HG02885 (cell line): ENCODE measurements around the gene PRIMPOL.
"Not testable (repeated sequence)": the region's sequence is repeated elsewhere in the genome, so short reads cannot be mapped to it uniquely, and the experiment has no call there.

Experiments
- ATAC-seq: cut with Tn5 transposase; IDR thresholded peaks from one replicate; pipeline ENCODE4 v1.9.1; 2021; ENCODE audit warnings: mild to moderate bottlenecking; ENCODE audit not compliant: unreplicated experiment, poor library complexity

PRIMPOL gene

DNA sequence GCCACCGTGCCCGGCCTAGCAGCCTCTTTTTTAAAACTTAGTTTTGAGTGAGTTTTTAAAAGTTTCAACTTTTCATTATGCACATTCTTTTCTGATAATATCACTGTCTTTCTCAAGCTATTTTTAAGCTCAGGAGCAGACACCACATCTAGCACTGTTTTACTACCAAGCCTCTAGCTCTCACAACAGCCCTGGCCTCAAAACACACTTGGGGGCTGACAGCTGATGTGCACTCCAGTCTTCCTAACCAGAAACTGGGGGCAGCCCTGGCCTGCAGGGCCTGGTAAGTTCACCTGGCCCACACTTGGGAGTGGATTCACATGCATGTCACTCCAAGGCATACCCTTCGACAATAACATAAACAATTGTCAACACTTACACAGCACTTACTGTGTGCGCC lies 50.4 kb downstream of the PRIMPOL start:
- ATAC-seq, result no peak

DNA sequence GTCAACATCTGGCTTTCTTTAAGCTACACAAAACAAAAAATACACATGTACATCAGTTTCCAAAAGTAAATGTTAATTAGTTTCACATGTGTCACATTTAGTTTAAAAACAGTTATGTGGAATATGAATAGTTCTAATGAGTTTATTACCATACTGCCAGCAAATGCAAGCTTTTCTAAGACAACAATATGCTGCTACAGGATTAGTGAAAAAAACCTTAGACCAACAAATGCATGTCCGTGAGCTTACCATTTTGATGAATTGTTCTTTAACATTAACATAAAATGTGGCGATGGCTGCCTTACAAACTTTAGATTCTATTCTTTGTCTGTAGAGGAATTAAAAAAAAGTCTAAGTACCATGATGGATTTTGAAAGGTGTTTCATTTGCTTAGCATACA lies 52.6 kb downstream of the PRIMPOL start:
- ATAC-seq, result no peak

DNA sequence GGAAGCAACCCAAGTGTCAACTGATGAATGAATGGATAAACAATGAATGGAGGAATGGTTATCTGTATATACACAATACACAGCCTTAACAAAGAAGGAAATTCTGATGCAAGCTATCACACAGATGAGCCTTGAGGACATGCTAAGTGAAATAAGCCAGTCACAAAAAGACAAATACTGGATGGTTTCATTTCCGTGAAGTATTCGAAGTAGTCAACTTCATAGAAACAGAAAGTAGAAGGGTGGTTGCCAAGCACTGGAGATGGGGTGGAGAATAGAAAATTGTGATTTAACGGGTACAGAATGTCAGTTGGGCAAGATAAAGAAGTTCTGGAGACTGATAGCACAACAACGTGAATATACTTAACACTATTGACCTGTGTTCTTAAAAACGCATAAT lies 56.2 kb downstream of the PRIMPOL start:
- peak; percentile 59 for ATAC-seq

DNA sequence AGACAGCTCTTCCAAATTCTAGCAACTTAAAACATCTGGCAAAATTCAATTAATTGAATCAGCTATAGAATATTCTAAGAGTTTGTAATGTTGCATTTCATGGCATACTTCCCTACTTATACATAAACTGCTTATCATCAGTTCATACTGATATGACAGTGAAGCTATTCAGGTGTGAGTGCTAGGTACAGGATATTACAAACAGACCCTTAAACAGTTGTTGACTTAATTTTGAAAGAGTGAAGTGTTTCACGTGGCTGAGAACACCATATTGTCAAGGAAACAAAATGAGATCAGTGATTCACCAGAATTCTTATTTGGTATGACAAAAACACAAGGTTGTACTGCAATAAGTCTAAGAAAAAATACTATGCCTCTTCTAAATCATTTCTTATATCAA lies 56.9 kb downstream of the PRIMPOL start:
- no peak for ATAC-seq

DNA sequence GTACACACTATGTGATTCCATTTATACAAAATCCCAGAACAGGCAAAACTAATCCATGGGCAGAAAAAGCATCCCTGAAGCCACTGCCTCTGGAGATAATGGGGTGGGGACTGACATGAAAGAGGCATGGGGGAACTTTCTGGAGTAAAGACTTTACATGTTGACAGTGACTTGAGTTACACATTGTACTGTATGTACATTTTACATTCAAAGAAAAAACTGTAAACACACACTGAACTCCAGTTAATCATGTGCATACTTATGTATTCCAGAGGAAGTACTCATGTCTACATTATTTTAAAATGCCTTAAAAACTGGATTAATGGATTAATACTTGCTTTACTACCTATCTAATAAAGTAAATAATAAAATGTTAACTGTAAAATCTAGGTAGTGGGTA lies 62.8 kb downstream of the PRIMPOL start:
- ATAC-seq, result no peak

DNA sequence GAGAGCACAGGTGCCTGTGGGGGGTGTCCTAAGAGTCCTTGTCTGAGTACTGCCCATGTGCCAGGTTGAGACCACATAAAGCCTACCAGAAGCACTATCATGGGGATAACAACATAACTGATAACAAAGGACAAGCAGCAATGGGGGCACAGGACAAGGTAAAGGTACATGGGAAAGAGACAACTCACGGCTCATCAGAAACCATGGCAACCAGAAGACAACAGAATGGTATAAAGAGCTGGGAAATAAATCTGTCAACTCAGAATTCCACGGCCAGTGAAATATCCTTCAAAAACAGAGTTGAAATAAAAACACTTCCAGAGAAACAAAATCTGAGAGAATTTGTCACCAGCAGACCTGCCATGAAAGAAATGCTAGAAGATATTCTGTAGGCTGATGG lies 64.3 kb downstream of the PRIMPOL start:
- ATAC-seq, result no peak

DNA sequence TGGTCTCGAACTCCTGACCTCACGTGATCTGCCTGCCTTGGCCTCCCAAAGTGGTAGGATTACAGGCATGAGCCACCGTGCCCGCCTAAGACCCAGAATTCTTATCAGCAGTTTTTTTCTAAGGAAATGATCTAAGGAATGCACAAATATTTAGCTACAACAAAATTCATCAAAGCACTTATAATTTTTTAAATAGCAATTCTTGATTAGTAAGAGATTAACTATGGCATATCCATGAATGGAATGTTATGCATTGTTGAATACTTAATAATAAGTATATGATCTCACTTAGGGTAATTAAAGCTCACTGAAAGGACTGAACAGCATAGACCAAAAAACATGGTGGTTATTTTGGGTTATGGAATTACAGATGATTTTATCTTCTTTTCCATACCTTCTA lies 66.0 kb downstream of the PRIMPOL start:
- ATAC-seq, result no peak

DNA sequence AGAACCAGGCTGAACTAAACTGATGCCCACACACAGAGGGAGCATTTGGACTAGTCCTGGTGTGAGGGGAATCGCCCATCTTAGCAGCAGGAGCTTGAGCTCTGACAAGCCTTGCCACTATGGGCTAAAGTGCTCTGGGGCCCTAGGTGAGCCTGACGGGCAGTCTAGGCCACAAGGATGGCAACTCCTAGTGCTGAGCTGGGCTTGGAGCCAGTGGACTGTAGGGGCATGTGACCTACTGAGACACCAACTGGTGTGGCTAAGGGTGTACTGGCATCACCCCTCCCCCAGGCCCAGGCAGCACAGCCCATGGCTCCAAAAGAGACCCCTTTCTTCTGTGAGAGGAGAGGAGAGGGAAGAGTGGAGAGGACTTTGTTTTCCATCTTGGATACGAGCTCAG lies 69.9 kb downstream of the PRIMPOL start:
- no peak for ATAC-seq

DNA sequence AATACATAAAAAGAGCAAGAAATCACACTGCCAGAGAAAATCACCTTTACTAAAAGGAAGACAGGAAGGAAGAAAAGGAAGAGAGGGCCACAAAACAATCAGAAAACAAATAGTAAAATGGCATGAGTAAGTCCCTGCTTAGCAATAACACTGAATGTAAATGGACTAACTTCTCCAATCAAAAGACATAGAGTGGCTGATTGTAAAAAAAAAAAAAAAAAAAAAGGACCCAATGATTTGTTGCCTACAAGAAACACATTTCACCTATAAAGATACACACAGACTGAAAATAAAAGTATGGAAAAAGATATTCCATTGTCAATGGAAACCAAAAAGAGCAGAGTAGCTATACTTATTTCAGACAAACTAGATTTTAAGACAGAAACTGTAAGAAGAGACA lies 71.7 kb downstream of the PRIMPOL start:
- ATAC-seq, result no peak

DNA sequence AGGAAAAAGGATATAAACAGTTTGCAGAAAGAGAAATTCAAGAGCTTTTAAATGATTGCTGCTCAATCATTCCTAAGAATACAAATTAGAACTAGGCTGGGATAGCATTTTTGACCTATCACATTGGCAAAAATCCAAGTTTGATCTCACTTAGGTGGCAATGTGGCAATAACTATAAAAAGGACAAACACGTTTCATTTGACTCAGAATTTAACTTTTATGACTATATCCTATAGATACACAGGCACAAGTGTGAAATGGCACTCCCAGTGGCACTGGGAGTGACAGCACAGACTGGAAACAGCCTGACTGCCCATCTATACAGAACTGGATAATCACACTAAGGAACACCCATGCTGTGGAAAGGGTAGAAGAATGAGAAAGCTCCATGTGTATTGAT lies 73.3 kb downstream of the PRIMPOL start:
- no peak for ATAC-seq

DNA sequence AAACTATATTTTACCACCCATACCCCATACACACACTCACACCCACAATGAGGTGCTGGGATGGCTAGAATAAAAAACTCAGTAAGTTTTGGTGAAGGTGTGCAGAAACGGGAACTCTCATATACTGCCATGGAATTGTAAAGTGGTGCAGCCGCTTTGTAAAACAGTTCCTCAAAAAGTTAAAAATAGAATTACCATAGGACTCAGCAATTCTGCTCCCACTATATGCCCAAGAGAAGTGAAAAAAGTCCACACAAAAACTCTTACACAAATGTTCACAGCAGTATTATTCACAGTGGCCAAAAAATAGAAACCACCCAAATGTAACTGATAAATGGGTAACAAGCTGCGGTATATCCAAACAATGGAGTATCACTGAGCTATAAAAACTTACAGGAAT lies 77.9 kb downstream of the PRIMPOL start:
- ATAC-seq, result no peak

DNA sequence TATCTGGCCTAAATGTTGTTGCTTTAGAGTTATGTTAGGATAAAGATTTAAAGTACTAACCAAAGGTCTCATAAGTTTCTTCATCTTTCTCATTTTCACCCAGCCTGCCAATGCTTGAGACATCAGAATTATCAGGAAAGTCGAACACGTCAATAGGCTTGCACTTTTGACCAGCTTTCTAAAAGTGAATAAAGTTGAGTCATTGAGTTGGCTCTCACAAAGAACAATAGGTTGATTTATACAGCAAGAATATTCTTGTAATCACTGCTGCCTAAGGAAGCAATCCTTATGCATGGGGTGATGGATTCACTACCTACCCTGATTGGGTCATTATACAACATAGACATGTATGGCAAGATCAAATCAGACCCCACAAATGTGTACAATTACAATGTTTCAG lies 79.3 kb downstream of the PRIMPOL start:
- no peak for ATAC-seq

DNA sequence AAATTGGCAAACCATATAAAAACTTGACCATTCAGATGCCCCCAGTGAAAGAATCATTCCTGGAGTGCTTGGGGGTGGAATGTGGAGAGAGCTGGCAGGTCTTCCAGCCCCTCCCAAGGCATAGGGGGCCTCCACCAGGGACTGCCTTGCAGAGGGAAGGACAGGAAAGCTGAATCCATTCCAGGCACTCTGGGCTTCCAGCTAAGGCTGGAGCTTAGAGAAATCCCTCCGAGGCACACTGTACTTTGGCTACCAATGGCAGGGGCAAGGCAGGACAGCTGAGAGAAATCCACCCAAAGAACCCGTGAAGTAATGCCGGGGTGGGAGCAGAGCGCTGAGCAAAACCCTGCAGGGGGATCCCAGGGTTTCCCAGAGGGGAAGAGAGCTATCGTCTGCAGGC lies 80.4 kb downstream of the PRIMPOL start:
- no peak for ATAC-seq

DNA sequence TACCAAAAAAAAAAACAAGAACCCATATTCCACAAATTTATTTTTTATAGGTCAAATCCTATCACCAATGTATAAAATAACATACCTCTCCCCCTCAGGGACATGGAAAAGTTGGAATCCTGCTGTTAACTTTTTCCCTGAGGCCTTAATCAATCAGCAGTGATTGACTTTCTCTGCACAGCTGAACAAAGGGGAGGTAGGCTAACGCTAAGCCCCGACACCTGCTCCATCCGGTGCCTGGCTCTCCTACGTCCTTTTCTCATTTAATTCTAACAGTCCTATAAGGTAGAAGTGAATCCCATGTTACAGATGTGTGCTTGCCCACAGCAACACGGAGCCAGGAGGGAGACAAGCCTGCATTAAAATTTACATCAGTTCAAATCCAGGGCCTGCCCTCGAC lies 81.5 kb downstream of the PRIMPOL start:
- no peak for ATAC-seq

DNA sequence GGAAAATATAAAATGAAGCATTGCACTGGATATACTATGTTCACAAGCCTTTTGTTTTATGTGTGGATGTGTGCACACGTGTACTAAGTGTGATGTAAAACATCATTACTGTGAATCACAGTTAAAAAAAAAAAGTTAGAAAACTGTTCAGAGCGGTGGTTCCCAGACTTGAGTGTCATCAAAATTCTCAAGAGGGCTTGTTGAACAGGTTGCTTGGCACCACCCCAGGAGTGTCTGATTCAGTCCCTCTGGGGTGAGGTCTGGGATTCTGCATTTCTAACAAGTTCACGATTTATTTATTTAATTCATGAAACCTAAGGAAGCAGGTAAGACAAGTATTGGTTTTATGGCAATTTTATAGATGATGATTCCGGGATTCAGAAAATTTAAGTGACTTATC lies 82.6 kb downstream of the PRIMPOL start:
- ATAC-seq, result no peak

DNA sequence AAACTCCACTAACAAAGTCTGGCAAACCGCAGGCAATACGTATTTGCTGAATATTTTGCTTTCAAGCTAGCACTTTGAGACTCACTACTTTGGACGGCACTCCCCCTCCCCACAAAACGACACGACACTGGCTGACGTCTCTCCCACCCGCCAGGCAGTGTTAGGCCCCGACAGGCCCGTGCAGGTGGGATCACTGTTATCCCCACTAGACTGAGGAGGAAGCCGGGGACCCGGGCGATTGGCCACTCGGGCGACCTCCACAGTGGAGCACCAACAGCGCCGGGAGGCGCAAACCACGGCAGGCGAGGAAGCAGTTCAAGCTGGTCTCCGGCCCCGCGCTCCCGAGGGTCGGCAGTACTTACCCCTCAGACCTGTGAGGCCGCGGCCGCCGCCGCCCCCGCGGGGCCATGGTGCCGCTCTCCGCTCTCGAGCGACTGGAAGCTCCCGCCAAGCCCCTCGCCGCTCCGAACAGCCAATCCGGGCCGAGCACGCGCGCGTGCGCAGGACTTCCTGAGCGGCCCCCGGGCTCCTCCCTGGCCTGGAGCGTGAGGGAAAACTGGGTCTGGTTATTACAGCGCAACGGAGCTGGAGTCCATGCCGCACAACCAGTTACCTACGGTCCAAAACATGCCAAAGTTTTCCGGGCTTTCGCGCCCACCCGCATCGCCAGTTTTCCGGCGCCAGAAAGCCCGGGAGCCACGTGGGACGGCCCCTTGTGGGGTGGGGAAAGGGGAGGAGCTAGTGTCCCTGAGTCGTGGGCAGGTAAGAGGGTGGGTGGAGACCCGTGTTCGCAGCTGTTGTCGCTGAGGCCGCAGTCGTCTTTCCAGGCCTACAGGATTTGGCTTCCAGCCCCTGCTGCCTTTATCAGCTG lies 84.4 kb downstream of the PRIMPOL start, which contains the start of gene CENPU:
TSS of gene CENPU (minus strand) at position 443 of the 871 bp plus-strand sequence. CDS start at position 409, 34 bp downstream.
- peak; percentile 89 for ATAC-seq

DNA sequence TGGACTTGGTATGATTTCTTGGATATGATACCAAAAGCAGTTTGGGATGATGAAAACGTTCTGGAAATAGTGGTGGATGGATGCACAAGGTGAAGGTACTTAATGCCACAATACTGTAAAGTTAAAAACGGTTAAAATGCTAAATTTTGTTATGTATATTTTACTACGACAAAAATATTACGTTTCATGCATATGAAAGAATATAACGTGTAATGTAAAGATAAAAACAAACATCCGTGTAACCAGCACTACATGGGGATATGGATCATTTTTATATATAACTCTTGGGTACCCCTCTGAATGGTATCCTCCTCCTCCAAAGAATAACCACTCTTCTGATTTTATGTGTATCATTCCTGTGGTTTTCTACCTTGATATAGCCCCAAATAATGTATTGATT lies 85.2 kb downstream of the PRIMPOL start:
- ATAC-seq, result no peak

DNA sequence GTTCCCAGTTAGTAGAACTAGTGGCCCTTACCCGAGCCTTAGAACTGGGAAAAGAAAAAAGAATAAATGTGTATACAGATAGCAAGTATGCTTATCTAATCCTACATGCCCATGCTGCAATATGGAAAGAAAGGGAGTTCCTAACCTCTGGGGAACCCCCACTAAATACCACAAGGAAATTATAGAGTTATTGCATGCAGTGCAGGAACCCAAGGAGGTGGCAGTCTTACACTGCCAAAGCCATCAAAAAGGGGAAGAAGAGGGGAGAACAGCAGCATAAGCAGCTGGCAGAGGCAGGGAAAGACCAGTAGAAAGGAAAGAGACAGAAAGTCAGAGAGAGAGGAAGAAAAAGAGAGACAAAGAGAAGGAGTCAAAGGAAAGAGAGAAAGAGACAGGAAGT lies 90.0 kb downstream of the PRIMPOL start:
- not testable (repeated sequence) for ATAC-seq

DNA sequence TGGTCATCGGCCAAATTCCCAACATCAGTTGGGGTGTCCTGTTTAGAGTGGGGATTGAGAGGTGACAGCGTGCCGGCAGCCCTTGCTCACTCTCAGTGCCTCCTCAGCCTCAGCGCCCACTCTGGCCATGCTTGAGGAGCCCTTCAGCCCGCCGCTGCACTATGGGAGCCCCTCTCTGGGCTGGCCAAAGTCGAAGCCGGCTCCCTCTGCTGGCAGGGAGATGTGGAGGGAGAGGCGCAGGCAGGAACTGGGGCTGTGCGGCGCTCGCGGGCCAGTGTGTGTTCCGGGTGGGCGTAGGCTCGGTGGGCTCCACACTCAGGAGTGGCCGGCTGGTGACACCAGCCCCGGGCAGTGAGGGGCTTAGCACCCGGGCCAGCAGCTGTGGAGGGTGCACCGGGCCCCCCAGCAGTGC lies 91.4 kb downstream of the PRIMPOL start:
- ATAC-seq, result no peak

DNA sequence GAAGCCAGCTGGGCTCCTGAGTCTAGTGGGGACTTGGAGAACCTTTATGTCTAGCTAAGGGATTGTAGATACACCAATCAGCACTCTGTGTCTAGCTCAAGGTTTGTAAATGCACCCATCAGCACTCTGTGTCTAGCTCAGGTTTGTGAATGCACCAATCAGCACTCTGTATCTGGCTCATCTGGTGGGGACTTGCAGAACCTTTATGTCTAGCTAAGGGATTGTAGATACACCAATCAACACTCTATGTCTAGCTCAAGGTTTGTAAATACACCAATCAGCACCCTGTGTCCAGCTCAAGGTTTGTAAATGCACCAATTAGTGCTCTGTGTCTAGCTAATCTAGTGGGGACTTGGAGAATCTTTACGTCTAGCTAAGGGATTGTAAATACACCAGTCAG lies 92.1 kb downstream of the PRIMPOL start:
- not testable (repeated sequence) for ATAC-seq

DNA sequence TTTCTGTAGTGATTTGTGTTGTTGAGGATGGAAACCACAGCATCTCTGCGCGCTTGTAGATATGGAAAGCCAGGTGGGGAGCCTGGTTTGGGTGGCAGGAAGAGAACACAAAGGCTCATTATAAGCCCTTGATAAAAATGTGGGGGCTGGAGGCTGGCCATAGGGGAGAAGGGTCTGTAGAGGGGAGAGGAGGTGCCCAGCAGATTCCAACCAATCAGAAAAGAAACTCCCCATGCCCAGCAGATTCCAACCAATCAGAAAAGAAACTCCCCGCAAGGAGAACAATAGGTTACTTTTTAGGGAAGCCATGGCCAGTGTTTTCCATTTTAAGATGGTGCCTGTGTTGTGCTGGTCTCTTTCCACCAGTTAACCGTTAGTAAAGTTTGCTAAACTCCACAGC lies 94.1 kb downstream of the PRIMPOL start:
- ATAC-seq, result no peak

DNA sequence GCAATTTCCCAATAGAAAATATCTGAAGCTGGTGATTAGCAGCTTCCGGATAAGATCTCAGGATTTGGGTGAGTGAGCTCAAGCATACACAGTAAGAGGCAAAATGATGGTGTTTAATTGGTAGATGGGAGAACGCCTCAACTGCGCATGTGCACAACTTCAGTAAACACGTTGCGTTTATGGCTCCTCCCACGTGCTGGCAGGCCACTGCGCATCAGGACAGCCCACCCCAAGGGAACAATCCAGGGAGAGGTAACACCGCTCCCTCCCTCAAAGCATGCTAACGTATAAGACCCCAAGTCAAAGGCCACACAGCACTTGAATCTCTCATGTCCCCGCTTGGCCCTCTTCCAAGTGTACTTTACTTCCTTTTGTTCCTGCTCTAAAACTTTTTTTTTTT lies 94.7 kb downstream of the PRIMPOL start:
- no peak for ATAC-seq
